COLO668 (cell line): ENCODE measurements around the gene CHST2.

Experiments used
- DNase-seq: peaks from one replicate; lab custom pipeline; 2025; ENCODE audit not compliant: unreplicated experiment; lab: John Stamatoyannopoulos, UW

The CHST2 gene

DNA sequence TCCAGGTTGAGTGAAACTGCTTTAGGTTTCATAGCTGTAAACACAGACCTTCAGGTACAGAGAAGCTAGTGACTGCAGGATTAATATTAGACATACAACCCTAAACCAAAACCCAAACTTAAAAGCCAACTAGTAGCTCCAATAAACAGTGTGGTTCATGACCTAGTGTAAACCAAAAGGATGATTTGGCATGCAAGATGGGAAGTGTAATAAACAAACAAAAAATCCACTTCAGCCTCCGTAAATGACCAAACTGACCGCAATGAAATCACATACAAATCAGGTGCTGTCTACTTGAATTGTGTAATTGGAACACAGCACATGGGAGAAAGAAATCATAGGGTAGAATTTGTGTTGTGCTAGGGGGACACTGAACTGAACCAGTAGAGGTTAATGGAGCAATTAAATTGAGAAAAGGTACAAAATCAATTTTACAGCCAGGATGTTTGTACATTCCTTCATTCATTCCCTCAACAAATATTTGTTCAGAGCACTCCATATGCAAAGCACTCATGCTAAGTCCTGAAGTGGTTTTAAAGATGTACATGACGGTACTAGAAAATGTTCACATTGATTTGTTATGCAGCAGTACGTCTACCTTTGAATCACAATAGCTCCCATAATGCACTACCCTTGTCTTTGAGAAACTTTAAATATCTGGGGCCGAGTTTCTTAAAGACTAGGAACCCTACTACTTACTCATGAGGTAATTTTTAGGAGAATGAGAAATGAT lies 21.4 kb upstream of the CHST2 start:
- peak; percentile 11 for DNase-seq

- DNase-seq: no peak
Measured at GRCh38 chr3:143099210-143099609, 20.4 kb upstream of the CHST2 start.

- DNase-seq: no peak
Measured at GRCh38 chr3:143099690-143100089, 19.9 kb upstream of the CHST2 start.

- no peak for DNase-seq
Measured at GRCh38 chr3:143100451-143100850, 19.1 kb upstream of the CHST2 start.

- DNase-seq: no peak
Measured at GRCh38 chr3:143101792-143102381, 17.7 kb upstream of the CHST2 start.

- no peak for DNase-seq
Measured at GRCh38 chr3:143103652-143104051, 15.9 kb upstream of the CHST2 start.

- no peak for DNase-seq
Measured at GRCh38 chr3:143105170-143105569, 14.4 kb upstream of the CHST2 start.

GRCh38 chr3:143109861-143110260 lies 9.7 kb upstream of the CHST2 start:
- DNase-seq: no peak

DNA sequence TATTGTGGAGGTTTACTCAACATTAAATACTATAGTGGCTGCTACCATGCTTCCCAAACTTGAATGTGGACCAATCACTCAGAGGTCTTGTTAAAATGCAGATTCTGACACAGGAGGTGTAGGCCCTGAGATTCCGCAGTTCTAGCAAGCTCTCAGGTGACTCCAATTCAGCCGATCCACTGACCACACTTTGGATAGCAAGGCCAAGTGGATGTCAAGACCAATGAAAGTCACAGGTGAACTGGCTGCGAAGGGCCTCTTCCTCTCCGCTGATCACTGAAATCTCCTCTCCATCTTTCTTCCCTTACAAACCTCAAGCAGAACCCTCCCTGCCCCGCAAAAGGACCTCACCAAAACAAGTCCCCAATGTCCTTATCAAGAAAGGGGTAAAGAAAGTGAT lies 9.2 kb upstream of the CHST2 start:
- no peak for DNase-seq

DNA sequence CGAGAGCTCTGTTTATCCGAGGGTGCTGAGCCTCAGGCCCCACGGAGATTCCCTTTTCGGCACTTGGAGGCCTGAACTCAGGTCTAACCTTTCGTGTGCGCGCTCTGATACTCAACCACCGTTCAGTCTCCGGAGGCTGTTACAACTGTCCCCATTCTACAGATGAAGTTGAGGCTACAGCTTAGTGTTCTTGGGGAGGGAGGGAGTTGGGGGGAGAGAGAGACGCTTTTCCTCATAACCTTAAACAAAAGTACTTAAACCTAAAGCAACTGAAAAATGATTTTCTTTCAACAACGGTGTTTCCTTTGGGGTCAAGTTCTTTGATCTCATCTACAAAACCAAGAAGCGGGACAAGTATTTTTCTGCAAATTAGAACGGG lies 952 bp upstream of the CHST2 start:
- no peak for DNase-seq

DNA sequence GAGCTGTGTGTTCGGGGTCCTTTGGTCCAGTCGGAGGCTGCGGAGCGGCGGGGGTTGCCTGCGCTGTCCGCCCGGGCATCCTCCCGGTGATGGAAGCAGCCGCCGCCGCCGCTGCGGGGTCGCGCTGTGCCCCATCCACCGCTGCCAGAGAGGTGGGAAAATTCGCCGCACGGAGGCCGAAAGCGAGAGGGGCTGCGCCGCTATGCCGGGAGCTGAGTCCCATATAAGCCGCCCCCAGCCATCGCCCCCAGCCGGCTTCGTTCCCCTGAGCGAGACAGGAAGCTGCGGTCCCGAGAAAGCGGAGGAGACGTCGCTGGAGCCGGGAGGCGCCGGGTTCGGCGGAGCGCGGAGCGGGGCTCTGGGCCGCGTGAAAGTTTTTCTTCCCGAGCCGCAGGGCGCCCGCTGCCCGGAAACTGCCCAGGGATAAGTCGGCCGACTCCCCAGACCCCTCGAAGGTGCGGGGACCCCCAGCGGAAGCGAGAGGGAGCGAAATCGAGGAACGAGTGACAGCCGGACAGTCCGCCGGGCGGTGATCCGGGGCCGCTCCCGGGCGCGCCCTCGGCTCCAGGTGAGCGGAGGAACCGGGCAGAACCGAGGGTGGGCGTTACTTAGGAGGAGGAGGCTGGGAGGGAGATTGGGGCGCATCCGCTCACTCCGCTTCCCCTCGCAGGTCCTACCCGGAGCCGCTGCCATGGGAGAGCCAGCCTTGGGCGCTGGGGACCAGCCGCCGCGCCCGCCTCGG lies 574 bp downstream of the CHST2 start:
- DNase-seq: peak; percentile 56

GRCh38 chr3:143120716-143121240 lies 1.2 kb downstream of the CHST2 start:
- peak; percentile 52 for DNase-seq

- peak; percentile 24 for DNase-seq
Measured at GRCh38 chr3:143121241-143122088, 1.9 kb downstream of the CHST2 start.

DNA sequence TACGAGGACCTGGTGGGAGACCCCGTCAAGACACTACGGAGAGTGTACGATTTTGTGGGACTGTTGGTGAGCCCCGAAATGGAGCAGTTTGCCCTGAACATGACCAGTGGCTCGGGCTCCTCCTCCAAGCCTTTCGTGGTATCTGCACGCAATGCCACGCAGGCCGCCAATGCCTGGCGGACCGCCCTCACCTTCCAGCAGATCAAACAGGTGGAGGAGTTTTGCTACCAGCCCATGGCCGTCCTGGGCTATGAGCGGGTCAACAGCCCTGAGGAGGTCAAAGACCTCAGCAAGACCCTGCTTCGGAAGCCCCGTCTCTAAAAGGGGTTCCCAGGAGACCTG lies 2.5 kb downstream of the CHST2 start:
- DNase-seq: no peak

- no peak for DNase-seq
Measured at GRCh38 chr3:143122608-143123352, 3.2 kb downstream of the CHST2 start.

DNA sequence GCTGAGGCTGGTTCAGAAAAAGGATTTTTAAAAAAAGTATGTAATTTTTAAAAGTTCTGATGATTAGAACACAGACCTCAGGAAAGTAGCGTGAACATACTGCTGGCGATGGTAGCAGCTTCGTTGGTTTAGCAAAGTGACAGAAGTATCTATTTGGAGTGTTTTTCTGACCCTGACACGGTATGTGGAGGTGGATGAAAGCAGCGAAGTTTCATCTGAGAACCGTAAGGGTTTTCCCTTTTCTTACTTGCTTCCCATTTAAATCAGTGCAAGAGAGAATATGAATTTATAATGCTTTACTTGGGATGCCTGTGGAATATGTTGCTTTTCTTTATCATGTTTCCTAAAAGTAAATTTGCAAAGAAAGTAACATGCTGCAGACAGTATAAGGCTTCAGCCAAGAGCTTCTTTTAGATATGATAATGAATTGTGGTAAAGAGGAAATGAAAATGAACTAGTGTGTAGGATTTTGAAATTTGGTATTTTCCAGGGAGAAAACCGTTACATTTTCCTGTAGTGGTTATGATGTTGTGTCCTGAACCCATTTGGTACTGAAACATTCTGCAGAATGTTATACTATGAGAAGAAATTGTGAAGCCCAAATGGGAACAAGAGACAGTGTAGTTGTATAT lies 3.9 kb downstream of the CHST2 start:
- no peak for DNase-seq

DNA sequence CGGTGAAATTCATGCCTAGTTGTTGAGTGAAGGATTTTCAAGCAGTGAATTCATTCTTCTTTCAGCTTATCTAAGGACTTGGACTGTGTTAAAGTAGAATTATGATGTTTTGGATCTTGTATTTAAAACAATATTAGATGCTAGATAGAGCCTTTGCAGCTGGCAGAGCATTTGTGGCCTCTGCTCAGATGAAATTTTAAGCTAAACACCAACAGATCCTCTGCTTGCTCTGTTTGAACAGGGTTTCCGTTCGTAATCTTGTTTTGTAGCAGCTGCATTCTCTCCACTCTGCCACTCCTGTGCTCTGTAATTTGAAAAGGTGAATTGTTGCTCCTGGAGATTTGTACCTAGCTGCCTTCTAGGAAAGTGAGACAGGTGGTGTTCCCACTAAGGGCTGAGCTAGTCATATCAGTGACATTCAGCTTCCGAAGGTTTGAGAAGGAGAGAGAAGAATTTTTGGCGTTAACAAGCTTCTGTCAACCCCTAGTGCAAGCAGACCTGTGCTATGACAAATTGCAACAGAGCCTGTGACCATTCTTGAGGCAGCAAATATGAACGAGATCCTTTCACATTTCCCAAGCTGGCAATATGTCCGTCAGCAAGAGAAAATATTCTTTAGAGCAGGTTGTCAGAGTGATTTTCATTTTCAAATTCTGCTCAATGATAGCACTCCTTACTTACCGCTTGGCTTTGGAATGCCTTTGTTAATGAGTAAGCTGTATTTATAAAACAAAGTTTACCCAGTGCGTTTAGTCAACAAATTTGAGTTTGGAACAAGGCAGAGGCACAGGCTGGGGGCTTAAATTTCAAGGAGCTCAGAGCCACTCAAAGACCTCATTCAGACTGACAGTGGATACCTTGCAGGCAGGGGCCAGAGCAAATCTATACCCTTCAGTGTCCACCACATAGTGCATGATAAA lies 5.3 kb downstream of the CHST2 start:
- DNase-seq: peak; percentile 21

GRCh38 chr3:143127801-143128200 lies 8.2 kb downstream of the CHST2 start:
- DNase-seq: no peak
